ENCODE results near the gene TMEM163.

- no peak for TF ChIP-seq POLR2A (IDR thresholded peaks at IDR 0.05; ENCODE audit: low read length)
- no peak for TF ChIP-seq GATA1 (IDR thresholded peaks at IDR 0.05; ENCODE audit: low read depth, low read length)
Observed at GRCh38 chr2:134432435-134432883, 286.3 kb downstream of the TMEM163 start.
